Spinal cord (tissue), 9 donors: ENCODE data around the gene MTCL3.

ENCODE experiments used
- DNase-seq, 6 donors: peaks; one replicate each; pipeline versions ENCODE4 v3.0.0 to v3.0.0-alpha.2; 2013 to 2015; ENCODE audit warnings: low spot score in 6 of 6, low read depth in 4 of 6
- H3K27ac ChIP-seq: one replicate; pipeline ENCODE4 v1.5.1; 2013; ENCODE audit warnings: low read depth, low read length, control low read depth
- H3K27me3 ChIP-seq: one replicate; pipeline ENCODE4 v1.6.1; 2013; ENCODE audit warnings: low read length; ENCODE audit not compliant: control insufficient read depth, insufficient read depth
- H3K36me3 ChIP-seq: one replicate; pipeline ENCODE4 v1.6.1; 2013; ENCODE audit warnings: low read length; ENCODE audit not compliant: control insufficient read depth, insufficient read depth
- H3K4me1 ChIP-seq: one replicate; pipeline ENCODE4 v1.6.1; 2013; ENCODE audit warnings: low read length; ENCODE audit not compliant: control insufficient read depth, insufficient read depth
- H3K4me3 ChIP-seq: one replicate; pipeline ENCODE4 v1.5.1; 2013; ENCODE audit warnings: low read depth, low read length, control low read depth
- H3K9me3 ChIP-seq: one replicate; pipeline ENCODE4 v1.6.1; 2013; ENCODE audit warnings: low read length; ENCODE audit not compliant: control insufficient read depth, insufficient read depth
- WGBS: methylation state at CpG from one replicate; pipeline ENCODE4 v1.1.5; 2013; ENCODE audit warnings: missing lambda C conversion rate; ENCODE audit not compliant: insufficient coverage; 5-methylcytosine and 5-hydroxymethylcytosine counted together
- donor health status: healthy.

MTCL3 gene

DNA sequence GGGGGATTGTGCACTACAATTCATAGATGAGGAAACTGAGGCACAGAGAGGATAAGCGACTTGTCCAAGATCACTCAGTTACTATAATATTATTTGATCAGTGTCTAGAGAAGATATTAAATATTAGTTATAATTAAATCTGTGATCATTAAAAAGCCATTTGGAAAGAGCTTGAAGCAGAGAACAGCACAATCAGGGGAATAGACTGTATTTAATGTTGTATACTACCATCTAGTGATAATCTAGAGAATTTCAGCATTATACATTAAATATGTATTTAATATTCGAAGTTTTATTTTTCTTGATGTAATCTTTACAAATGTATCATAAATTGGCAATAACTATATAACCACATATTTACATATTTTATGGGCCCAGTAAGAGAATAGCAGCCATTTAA, 20.1 kb upstream of the MTCL3 start:
- H3K27ac ChIP-seq = no peak overlapping the region
- no peaks in the 10 kb centered on the region for H3K27me3 ChIP-seq
- no peak overlapping the region for H3K4me3 ChIP-seq
- H3K4me1 ChIP-seq = no peaks in the 10 kb centered on the region
- no CpG with 5 or more reads among the region's 2 CpGs for WGBS
- no peaks in the 10 kb centered on the region for H3K36me3 ChIP-seq
- DNase-seq = peak in 2 of 6 donors; percentile 28 to 71
- no peaks in the 10 kb centered on the region for H3K9me3 ChIP-seq

GRCh38 chr6:127538750-127539264, 19.7 kb upstream of the MTCL3 start:
- 100% methylated on average over 1 of the region's 2 CpGs for WGBS
- DNase-seq = no peak
- Histone ChIP-seq H3K36me3 (no peaks in the 10 kb centered on the region), H3K4me3 (no peak overlapping the region), H3K27me3 (no peaks in the 10 kb centered on the region), H3K27ac (no peak overlapping the region), H3K4me1 (no peaks in the 10 kb centered on the region), H3K9me3 (no peaks in the 10 kb centered on the region)

DNA sequence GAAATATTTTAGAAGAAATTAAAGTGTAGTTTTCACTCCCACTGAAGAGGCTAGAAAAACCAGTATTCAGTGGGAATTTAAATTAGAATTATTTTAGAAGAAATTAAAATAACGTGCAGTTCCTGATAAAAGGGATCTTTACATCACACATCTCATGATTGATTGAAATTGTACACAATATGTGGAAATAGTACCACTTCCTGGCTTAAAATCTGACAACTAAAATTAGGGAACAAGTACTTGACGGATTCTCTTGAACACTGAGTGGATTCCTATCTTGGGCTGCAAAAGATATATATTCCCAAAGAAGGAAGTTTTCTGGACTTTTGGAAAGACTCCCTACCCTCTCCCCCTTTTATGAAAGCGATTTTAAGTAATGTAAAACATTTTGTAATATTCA, 14.6 kb upstream of the MTCL3 start:
- Histone ChIP-seq H3K27me3 (no peaks in the 10 kb centered on the region), H3K9me3 (no peaks in the 10 kb centered on the region), H3K27ac (no peak overlapping the region), H3K36me3 (no peaks in the 10 kb centered on the region), H3K4me3 (no peak overlapping the region), H3K4me1 (no peaks in the 10 kb centered on the region)
- DNase-seq = no peak
- no CpG with 5 or more reads among the region's 3 CpGs for WGBS

- no peak overlapping the region for H3K27ac ChIP-seq
- no peaks in the 10 kb centered on the region for H3K4me1 ChIP-seq
These were observed 13.9 kb upstream of the MTCL3 start for GRCh38 chr6:127533011-127533410.

DNA sequence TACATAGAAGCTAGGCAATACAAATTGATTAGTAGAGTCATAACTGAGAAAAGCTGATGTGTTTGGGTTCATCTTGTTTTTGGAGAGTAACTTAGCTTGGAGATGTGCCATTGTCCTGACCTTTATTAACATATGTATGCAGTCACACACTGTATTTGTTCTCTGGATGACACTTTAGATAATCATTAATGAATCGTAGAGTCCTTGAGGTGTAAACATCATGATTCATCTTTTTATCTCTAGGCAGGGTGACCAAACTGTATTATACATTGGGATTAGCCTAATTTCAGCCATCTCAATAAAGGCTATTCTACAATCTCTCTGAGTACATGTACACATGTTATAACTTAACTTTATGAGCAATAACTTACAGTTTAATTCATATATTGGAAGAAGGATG, 3.6 kb upstream of the MTCL3 start:
- WGBS = no CpG with 5 or more reads among the region's 1 CpG
- Histone ChIP-seq H3K4me3 (no peak overlapping the region), H3K36me3 (no peaks in the 10 kb centered on the region), H3K4me1 (no peaks in the 10 kb centered on the region), H3K27ac (no peak overlapping the region), H3K27me3 (peaks cover 2% of the 10 kb centered on the region), H3K9me3 (no peaks in the 10 kb centered on the region)
- no peak for DNase-seq

More at GRCh38 chr6:127533011-127533410, 13.9 kb upstream of the MTCL3 start:
- Histone ChIP-seq H3K36me3 (no peaks in the 10 kb centered on the region), H3K9me3 (no peaks in the 10 kb centered on the region), H3K4me3 (no peak overlapping the region), H3K27me3 (no peaks in the 10 kb centered on the region)
- no peak for DNase-seq
- no CpG with 5 or more reads among the region's 1 CpG for WGBS

GRCh38 chr6:127520066-127520465, 931 bp upstream of the MTCL3 start:
- peak in 2 of 6 donors; percentile 50 to 59 for DNase-seq
- no peak overlapping the region for H3K27ac ChIP-seq
- WGBS = no CpG with 5 or more reads among the region's 2 CpGs
- peaks cover 5% of the 10 kb centered on the region for H3K4me1 ChIP-seq
- no peak overlapping the region for H3K4me3 ChIP-seq
- H3K27me3 ChIP-seq = peaks cover 2% of the 10 kb centered on the region
- no peaks in the 10 kb centered on the region for H3K9me3 ChIP-seq
- no peaks in the 10 kb centered on the region for H3K36me3 ChIP-seq

- 0% methylated on average over 5 of the region's 10 CpGs for WGBS
- no peak for DNase-seq
- Histone ChIP-seq H3K36me3 (peaks cover 3% of the 10 kb centered on the region), H3K27me3 (peaks cover 2% of the 10 kb centered on the region), H3K9me3 (no peaks in the 10 kb centered on the region), H3K4me1 (peaks cover 9% of the 10 kb centered on the region), H3K4me3 (peak overlapping the region; percentile 61), H3K27ac (peak overlapping the region; percentile 80)
These were observed 292 bp upstream of the MTCL3 start for GRCh38 chr6:127519469-127519785.

- peak in 4 of 6 donors; percentile 47 to 90 (median 67) for DNase-seq
These were observed 885 bp downstream of the MTCL3 start for GRCh38 chr6:127518191-127518709.

DNA sequence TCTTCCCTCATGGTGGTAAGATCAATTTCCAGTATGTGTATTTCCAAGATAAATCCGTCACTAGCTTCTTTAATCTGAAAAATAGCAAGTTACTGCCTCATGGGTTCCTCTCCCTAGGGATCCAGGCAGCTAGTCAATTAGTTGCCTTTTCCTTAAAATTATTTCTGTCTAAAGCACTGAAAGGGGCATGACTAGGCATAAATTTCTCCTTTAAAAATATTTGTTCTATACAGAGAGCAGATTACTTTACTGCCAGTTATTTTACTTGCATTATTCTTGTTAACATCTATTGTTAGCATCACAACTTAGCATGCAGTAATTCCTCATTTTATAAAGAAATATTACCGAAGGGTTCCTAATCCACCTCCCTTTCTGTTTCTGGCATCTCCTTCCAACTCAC, 1.4 kb downstream of the MTCL3 start:
- peaks cover 4% of the 10 kb centered on the region for H3K36me3 ChIP-seq
- H3K27me3 ChIP-seq = peaks cover 2% of the 10 kb centered on the region
- peak overlapping the region; percentile 61 for H3K4me3 ChIP-seq
- no peaks in the 10 kb centered on the region for H3K9me3 ChIP-seq
- no CpG with 5 or more reads among the region's 2 CpGs for WGBS
- H3K4me1 ChIP-seq = peaks cover 13% of the 10 kb centered on the region
- DNase-seq = peak in 2 of 6 donors; percentile 9 to 36
- no peak overlapping the region for H3K27ac ChIP-seq

More at GRCh38 chr6:127518191-127518709, 885 bp downstream of the MTCL3 start:
- Histone ChIP-seq H3K9me3 (no peaks in the 10 kb centered on the region), H3K4me3 (peak overlapping the region; percentile 61), H3K27me3 (peaks cover 2% of the 10 kb centered on the region), H3K36me3 (peaks cover 4% of the 10 kb centered on the region), H3K27ac (peak overlapping the region; percentile 80), H3K4me1 (peaks cover 13% of the 10 kb centered on the region)
- 0% methylated on average over 10 of the region's 10 CpGs for WGBS

- peak; percentile 68 to 97 (median 82) for DNase-seq
- Histone ChIP-seq H3K36me3 (peaks cover 4% of the 10 kb centered on the region), H3K27ac (peak overlapping the region; percentile 91), H3K4me3 (peak overlapping the region; percentile 75), H3K9me3 (no peaks in the 10 kb centered on the region), H3K4me1 (peaks cover 13% of the 10 kb centered on the region), H3K27me3 (peaks cover 2% of the 10 kb centered on the region)
- WGBS = 0% methylated on average over 1 of the region's 6 CpGs
These were observed 2.4 kb downstream of the MTCL3 start for GRCh38 chr6:127516662-127517273.
